Endothelial cell (in vitro differentiated cells): ENCODE results near the gene C16orf92. TPM values are rescaled to one million over a fixed set of nuclear protein-coding genes. Genes with fewer than 3 reads are reported as not detected.
A peak's percentile ranks its signal among the peaks of the same experiment; 100 is the strongest.
"Not testable (repeated sequence)": the region's sequence is repeated elsewhere in the genome, so short reads cannot be mapped to it uniquely, and the experiment has no call there.

Source experiments
- DNase-seq: peaks from one replicate; pipeline ENCODE4 v3.0.0; 2021; ENCODE audit warnings: low spot score
- H3K27ac Mint-ChIP-seq: one replicate; pipeline ENCODE4 v1.8.0; 2021; ENCODE audit warnings: mixed read lengths, inconsistent platforms; ENCODE audit not compliant: unreplicated experiment
- H3K27me3 Mint-ChIP-seq: one replicate; pipeline ENCODE4 v1.8.0; 2021; ENCODE audit warnings: mild to moderate bottlenecking, moderate library complexity, mixed read lengths, inconsistent platforms; ENCODE audit not compliant: unreplicated experiment
- H3K36me3 Mint-ChIP-seq: one replicate; pipeline ENCODE4 v1.8.0; 2021; ENCODE audit warnings: mild to moderate bottlenecking, low read depth, mixed read lengths, inconsistent platforms; ENCODE audit not compliant: unreplicated experiment
- H3K4me1 Mint-ChIP-seq: one replicate; pipeline ENCODE4 v1.8.0; 2021; ENCODE audit warnings: mild to moderate bottlenecking, mixed read lengths, inconsistent platforms; ENCODE audit not compliant: unreplicated experiment
- H3K4me3 Mint-ChIP-seq: one replicate; pipeline ENCODE4 v1.8.0; 2021; ENCODE audit warnings: mild to moderate bottlenecking, mixed read lengths, inconsistent platforms; ENCODE audit not compliant: unreplicated experiment
- H3K9me3 Mint-ChIP-seq: one replicate; pipeline ENCODE4 v1.8.0; 2021; ENCODE audit warnings: mixed read lengths, inconsistent platforms; ENCODE audit not compliant: unreplicated experiment
- CTCF ChIP-seq: fragments of 200-600 bp; sonication (generic); IDR thresholded peaks from one replicate; pipeline ENCODE4 v1.5.0; 2021; ENCODE audit warnings: antibody characterized with exemption; ENCODE audit not compliant: unreplicated experiment
- total RNA-seq: library from RNA; stranded (reverse); fragmentation: NEBNext Ultra II Directional; extraction: Animal tissue kit (Norgen Biotek cat#: 25700); gene quantifications from one replicate; pipeline ENCODE4 v1.2.1, GENCODE V29; 2021; ENCODE audit not compliant: unreplicated experiment

C16orf92 gene
- total RNA-seq, 1 donor from 2014 or later: not detected

- peaks cover 11% of the 10 kb centered on the region for H3K4me1 Mint-ChIP-seq
- no peak for DNase-seq
- no peaks in the 10 kb centered on the region for H3K9me3 Mint-ChIP-seq
- peaks cover 16% of the 10 kb centered on the region for H3K27me3 Mint-ChIP-seq
- H3K4me3 Mint-ChIP-seq: peak within 1 kb of the TSS; percentile 18
- H3K36me3 Mint-ChIP-seq: peaks cover 3% of the 10 kb centered on the region
- H3K27ac Mint-ChIP-seq: no peak within 1 kb of the TSS
- no peak for TF ChIP-seq CTCF
Measured at GRCh38 chr16:30030841-30031413, 7.9 kb downstream of the C16orf92 start, which contains the start of gene TLCD3B. TSS of gene TLCD3B (minus strand) at chr16:30031271. CDS start at chr16:30030527, 744 bp downstream.

- no peak overlapping the region for H3K27ac Mint-ChIP-seq
- DNase-seq: no peak
- no peaks in the 10 kb centered on the region for H3K9me3 Mint-ChIP-seq
- peaks cover 3% of the 10 kb centered on the region for H3K36me3 Mint-ChIP-seq
- H3K27me3 Mint-ChIP-seq: peaks cover 16% of the 10 kb centered on the region
- peaks cover 11% of the 10 kb centered on the region for H3K4me1 Mint-ChIP-seq
- no peak overlapping the region for H3K4me3 Mint-ChIP-seq
- TF ChIP-seq CTCF: no peak
Measured at GRCh38 chr16:30031477-30031918, 8.5 kb downstream of the C16orf92 start.

GRCh38 chr16:30032083-30032819, 9.3 kb downstream of the C16orf92 start:
- peak; percentile 90 for TF ChIP-seq CTCF
- H3K27me3 Mint-ChIP-seq: peaks cover 16% of the 10 kb centered on the region
- peak overlapping the region; percentile 18 for H3K4me3 Mint-ChIP-seq
- peaks cover 3% of the 10 kb centered on the region for H3K36me3 Mint-ChIP-seq
- peak; percentile 75 for DNase-seq
- no peak overlapping the region for H3K27ac Mint-ChIP-seq
- no peaks in the 10 kb centered on the region for H3K9me3 Mint-ChIP-seq
- H3K4me1 Mint-ChIP-seq: peaks cover 11% of the 10 kb centered on the region

GRCh38 chr16:30033270-30033669, 10.3 kb downstream of the C16orf92 start:
- no peak for DNase-seq
- Mint-ChIP-seq H3K9me3 (no peaks in the 10 kb centered on the region), H3K27ac (no peak overlapping the region), H3K4me1 (peaks cover 11% of the 10 kb centered on the region), H3K27me3 (peaks cover 11% of the 10 kb centered on the region), H3K36me3 (no peaks in the 10 kb centered on the region), H3K4me3 (no peak overlapping the region)
- no peak for TF ChIP-seq CTCF

- no peak for DNase-seq
- Mint-ChIP-seq H3K4me1 (no peaks in the 10 kb centered on the region), H3K9me3 (no peaks in the 10 kb centered on the region), H3K27me3 (peaks cover 3% of the 10 kb centered on the region), H3K4me3 (no peak overlapping the region), H3K27ac (no peak overlapping the region), H3K36me3 (peaks cover 1% of the 10 kb centered on the region)
- TF ChIP-seq CTCF: no peak
Measured at GRCh38 chr16:30040221-30040620, 17.2 kb downstream of the C16orf92 start.

- H3K4me3 Mint-ChIP-seq, H3K27me3 Mint-ChIP-seq, H3K27ac Mint-ChIP-seq, H3K36me3 Mint-ChIP-seq, H3K4me1 Mint-ChIP-seq, H3K9me3 Mint-ChIP-seq, DNase-seq: not testable (repeated sequence)
Measured at GRCh38 chr16:30040690-30041089, 17.7 kb downstream of the C16orf92 start.
